T-helper 2 cell (primary cell): ENCODE results near the gene DLK1.

Source experiments
- DNase-seq, 5 experiments: peaks; one replicate each; pipeline versions ENCODE4 v3.0.0 to v3.0.0-alpha.2; 2012 to 2022

The DLK1 gene

GRCh38 chr14:100714258-100714892 lies 12.3 kb upstream of the DLK1 start:
- no peak for DNase-seq

- DNase-seq = no peak
These were observed 11.4 kb upstream of the DLK1 start for GRCh38 chr14:100715332-100715731.

DNA sequence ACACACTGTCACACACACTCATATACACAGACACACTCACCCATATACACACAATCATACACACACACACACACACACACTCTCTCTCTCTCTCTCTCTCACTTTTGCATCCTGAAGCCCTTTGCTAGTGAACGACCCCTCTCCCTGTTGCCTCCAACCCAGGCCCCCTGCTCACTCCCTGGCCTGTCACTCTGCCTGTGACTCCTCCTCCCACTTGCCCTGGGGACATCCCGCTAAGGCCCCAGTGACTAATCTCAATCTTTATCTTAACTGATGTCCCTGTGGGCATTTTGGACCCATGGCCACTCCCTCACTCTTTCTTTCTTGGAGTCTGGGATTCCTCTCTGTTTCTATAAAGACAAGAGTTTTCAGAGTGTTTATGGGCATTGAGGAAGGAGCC lies 10.9 kb upstream of the DLK1 start:
- no peak for DNase-seq

GRCh38 chr14:100717386-100717785 lies 9.3 kb upstream of the DLK1 start:
- DNase-seq = no peak

GRCh38 chr14:100719976-100720520 lies 6.6 kb upstream of the DLK1 start:
- no peak for DNase-seq

- DNase-seq = no peak
These were observed 5.1 kb upstream of the DLK1 start for GRCh38 chr14:100721568-100721967.

DNA sequence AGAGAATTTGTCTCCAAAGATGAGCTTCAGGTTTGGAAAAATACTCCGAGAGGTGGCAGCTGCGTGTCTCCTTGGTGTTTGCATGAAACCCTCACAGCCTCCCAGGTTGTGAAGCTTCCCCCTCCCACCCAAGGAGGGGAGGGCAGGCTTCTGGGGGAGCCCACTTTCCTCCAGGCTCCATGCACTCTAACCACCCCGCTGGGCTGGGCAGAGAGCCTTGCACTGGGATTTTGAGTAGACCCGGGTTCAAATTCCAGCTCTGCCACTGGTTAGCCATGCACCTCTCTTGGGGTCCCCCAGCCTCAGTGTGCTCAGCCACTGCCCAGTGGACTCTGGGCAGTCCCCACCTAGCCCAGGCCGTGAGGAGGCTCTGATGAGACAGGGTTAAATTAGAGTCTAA lies 4.3 kb upstream of the DLK1 start:
- DNase-seq = no peak

- no peak for DNase-seq
These were observed 3.4 kb upstream of the DLK1 start for GRCh38 chr14:100723135-100723829.

DNA sequence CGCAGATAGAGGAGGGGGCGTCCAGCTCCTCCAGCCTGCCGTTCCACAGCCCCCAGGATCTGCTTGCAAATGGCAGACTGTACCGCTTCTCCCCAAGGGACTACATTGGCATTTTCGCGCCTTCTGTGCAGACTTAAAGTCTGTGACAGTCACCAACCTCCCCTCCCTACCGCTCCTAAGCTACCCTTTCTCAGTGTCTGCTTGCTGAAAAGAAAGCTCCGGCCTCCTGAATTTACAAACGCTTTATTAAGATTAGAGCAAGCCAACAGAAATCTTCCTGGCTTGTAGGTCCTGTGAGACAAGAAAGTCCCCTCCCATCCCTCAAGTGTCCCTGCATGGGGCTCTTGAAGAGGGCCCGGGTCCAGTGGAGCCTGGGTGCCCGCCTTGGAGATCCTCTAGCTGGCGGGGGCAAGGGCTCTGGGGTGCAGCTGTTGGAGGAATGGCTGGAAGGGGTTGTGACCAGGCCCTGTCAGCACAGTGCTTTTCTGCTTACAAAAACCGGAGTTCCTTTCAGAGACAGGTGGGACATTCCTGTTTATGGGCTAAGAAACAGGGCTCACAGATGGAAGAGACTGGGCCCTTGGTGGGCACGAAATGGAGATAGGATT lies 2.8 kb upstream of the DLK1 start:
- no peak for DNase-seq

DNA sequence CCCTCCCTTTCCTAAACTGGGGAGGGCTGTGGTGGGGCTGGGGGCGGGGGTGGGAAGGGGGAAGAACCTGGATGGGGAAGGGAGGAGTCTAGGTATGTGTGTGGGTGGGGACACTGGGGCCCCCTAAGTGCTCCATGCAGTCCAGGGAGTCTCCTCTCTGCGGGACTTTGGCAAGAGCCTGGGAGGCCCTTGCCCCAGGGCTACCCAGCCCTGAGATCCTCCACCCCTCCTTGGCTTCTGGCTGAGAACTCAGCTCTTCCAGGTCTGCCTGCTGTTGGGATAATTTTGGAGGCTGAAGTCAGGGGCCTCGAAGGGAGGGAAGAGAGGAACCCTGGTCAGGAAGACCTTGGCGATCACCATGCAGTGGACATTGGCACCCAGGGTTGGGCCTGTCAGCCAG lies 2.2 kb upstream of the DLK1 start:
- DNase-seq = no peak

DNA sequence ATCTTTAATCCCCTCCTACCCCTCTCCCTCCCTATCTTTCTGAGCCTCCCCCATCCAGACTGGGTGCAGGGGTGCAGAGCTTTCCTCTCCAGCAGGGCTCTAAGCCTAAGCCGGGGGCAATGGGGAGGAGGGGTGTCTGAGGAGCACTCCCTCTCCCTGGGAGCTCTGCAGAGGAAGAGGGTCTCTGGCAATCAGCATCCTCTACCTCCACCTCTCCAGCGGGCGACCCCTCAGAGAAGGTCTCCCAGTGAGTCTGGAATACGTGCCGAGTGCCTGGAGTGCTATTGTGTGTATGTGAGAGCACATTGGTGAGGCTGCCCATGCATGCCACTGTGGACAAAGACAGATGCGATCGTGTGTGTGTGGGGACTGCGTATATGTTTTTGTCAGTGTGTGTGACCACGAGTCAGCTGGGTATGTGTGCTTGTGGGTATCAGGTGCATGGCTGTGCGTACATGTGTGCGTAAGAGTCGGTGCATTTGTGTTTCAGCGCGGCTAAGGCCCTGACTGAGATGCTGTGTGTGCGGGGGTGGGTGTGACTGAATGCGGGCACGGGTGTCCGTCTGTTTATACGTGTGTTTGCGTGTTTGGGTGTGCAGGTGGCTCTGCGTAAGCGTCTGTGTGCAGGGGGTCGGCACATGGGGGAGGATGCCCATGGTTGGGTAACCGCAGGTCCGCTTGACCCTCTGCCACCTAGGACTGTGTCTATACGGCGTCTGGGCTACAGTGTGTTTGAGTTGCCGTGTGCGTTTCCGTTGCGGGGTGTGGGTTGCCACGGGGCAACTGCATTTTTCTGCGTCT lies 905 bp upstream of the DLK1 start:
- DNase-seq = no peak

GRCh38 chr14:100727086-100727872 lies 587 bp downstream of the DLK1 start:
- DNase-seq = no peak

DNA sequence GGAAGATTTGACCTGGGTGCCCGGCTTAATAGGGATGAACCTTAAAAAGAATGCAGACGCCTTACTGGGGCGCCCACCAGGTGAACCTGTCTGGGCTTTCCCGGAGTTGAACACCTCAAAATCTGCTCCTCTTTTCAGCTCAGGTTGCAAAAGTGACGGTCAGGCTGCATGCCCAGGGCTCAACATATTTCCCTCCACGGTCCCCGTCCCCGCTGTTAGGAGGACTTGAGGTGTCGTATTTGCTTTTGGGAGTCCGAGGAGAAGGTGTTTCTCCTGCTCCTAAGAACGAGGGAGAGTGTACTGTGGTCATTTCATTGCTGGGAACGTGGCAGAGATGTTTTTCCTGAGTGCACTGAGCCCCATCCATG lies 1.2 kb downstream of the DLK1 start:
- DNase-seq = no peak

- DNase-seq = no peak
These were observed 2.3 kb downstream of the DLK1 start for GRCh38 chr14:100728962-100729361.

DNA sequence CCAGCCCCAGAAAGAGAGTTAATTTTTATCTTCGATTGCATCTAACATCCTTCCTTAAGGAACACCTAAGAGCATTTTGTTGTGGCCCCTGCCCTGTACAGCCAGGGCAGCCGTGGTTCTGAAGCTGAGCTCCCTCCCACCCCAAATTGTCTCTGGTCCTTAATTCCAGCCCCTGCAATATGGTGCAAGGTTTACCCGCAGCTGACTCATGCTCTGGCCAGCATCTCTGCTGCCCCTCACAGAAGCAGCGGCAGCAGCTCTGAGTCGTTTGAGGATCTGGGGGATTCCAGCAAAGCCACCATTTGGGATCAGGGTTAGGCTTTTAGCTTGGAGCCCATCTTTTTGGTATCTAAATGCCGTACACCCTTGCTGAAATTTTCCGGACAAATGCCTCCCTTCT lies 3.3 kb downstream of the DLK1 start:
- DNase-seq = no peak

DNA sequence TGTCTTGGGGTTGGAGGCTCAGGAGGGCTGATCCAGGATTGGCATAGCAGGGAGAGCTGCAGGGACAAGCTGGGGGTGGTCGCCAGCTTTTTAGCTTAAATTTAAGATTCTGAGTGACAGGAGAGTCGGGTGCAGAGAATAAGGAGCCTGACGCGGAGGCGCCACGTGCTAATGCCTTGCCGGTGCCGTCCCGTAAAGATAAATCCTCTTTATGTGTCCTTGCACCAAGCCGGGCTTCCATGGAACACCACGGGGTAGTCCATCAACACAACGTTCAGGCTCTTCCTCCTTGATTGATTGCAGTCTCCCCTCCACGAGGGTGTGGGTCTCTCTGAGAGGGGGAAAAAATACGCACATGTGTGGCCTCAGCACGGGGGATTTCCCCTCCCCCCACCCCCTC lies 3.9 kb downstream of the DLK1 start:
- DNase-seq = no peak

- DNase-seq = no peak
These were observed 4.4 kb downstream of the DLK1 start for GRCh38 chr14:100731011-100731670.

DNA sequence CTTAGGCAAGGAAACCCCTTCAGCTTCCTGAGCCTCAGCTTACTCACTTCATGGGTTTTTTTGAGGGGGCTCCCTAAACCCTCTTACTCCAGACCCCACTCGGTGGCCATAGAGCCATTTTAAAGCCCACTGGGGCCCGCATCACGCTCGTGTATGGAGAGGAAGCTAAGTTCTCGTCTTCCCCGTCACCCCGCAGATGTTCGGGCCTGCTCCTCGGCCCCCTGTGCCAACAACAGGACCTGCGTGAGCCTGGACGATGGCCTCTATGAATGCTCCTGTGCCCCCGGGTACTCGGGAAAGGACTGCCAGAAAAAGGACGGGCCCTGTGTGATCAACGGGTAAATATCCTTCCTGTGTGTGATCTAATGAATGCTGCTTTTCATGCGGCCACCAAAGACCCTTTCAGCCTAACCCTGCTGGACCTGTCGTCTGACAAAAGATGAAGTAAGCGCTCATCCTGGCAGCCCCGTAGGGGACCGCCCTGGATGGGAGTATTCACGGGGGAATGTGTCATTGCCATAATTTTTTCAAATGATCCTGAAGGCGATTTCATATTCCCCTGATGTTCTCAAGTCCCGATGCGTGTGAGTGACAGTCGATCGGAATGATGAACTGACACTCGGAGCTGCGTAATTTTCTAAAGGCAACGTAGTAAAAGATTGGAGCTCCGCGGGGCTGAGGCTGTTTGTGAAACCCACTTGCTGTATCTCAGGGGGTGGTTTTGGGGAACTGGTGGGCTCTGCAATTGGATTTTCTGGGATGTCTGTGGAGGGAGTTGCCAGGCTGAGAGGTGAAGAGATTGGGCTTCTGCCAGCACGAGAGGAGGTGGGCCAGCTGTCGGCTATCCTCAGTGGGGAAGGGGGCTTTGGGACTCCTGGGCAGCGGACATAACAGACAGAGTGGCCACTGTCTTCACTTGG lies 5.4 kb downstream of the DLK1 start:
- no peak for DNase-seq

- no peak for DNase-seq
These were observed 6.0 kb downstream of the DLK1 start for GRCh38 chr14:100732766-100733100.

- DNase-seq = no peak
These were observed 6.6 kb downstream of the DLK1 start for GRCh38 chr14:100733152-100733850.
